Activated CD8-positive, alpha-beta T cell treated with anti-CD3 and anti-CD28 coated beads for 36 hours (primary cell): ENCODE measurements around the gene MYO6. TPM values are rescaled to one million over a fixed set of nuclear protein-coding genes. Genes with fewer than 3 reads are reported as not detected.

ENCODE experiments used
- ATAC-seq: fragments of 200-7000 bp; cut with Tn5 transposase; one replicate; pipeline ENCODE4 v1.10.0; 2021; ENCODE audit warnings: mild to moderate bottlenecking, moderate library complexity
- CTCF ChIA-PET: fragments of 350-600 bp; sonication (Branson Sonifier 250); formaldehyde crosslinking; loops from one replicate; lab custom pipeline; 2021; ENCODE audit warnings: antibody characterized with exemption; lab: Charles Lee
- POLR2A ChIA-PET: fragments of 350-600 bp; sonication (Branson Sonifier 250); formaldehyde crosslinking; loops from one replicate; lab custom pipeline; 2021; ENCODE audit warnings: antibody characterized with exemption; lab: Charles Lee
- DNase-seq: peaks from one replicate; pipeline ENCODE4 v3.0.0-alpha.2; 2020
- H3K27ac Mint-ChIP-seq: one replicate; pipeline ENCODE4 v1.8.0; 2021; ENCODE audit warnings: mild to moderate bottlenecking, mixed read lengths
- H3K27me3 Mint-ChIP-seq: one replicate; pipeline ENCODE4 v1.8.0; 2021; ENCODE audit warnings: mixed read lengths
- H3K36me3 Mint-ChIP-seq: one replicate; pipeline ENCODE4 v1.8.0; 2021; ENCODE audit warnings: low read depth, mixed read lengths
- H3K4me1 Mint-ChIP-seq: one replicate; pipeline ENCODE4 v1.8.0; 2021; ENCODE audit warnings: low read depth, mixed read lengths
- H3K4me3 Mint-ChIP-seq: one replicate; pipeline ENCODE4 v1.8.0; 2021; ENCODE audit warnings: mild to moderate bottlenecking, moderate library complexity, mixed read lengths
- H3K9me3 Mint-ChIP-seq: one replicate; pipeline ENCODE4 v1.8.0; 2021; ENCODE audit warnings: mixed read lengths
- CTCF ChIP-seq: fragments of 200-600 bp; IDR thresholded peaks from one replicate; pipeline ENCODE4 v1.8.0; 2022; ENCODE audit warnings: antibody characterized with exemption, mild to moderate bottlenecking
- intact Hi-C: fragments of 100-400 bp; cut with micrococcal nuclease; formaldehyde crosslinking; loops from one replicate; pipeline ENCODE4 v1.10.0; 2022
- total RNA-seq, 2 experiments: library from RNA; stranded (reverse); gene quantifications; one replicate each; pipeline ENCODE4 v1.2.3, GENCODE V29; 2021

Gene MYO6
- total RNA-seq, 2 experiments from 2014 or later = 1.4 TPM

GRCh38 chr6:75940564-75940963 is 191.5 kb downstream of the MYO6 start:
- intact Hi-C loops = no loop called here
- CTCF ChIA-PET = interaction anchor here (1.2 kb wide), 1 partner anchor 47 kb away, joined by 3 read pairs; no protein-coding TSS in a partner anchor
- Mint-ChIP-seq H3K9me3 (no peaks in the 10 kb centered on the region), H3K4me1 (no peaks in the 10 kb centered on the region), H3K36me3 (no peaks in the 10 kb centered on the region), H3K4me3 (no peak overlapping the region), H3K27me3 (peaks cover 16% of the 10 kb centered on the region), H3K27ac (no peak overlapping the region)
- POLR2A ChIA-PET = no interaction called here
- ATAC-seq (no peak), DNase-seq (no peak)
- TF ChIP-seq CTCF = no peak

DNA sequence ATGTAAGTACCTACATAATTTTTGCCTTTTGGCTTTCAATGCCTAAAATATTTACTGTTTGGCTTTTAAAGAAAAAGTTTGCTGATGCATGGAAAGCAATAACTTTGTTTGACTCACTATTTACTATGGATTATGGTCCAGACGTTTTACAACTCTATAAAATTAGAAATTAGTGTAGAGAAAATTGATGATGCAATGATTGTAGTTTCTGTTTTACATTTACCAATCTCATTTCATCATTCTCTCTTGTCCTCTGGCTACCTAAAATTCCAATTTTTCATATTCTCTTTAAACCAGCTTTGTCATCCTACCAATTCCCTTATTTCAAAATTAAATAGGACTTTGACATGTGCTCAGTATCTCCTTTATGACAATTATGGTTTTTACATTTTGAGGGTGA is 192.5 kb downstream of the MYO6 start:
- H3K9me3 Mint-ChIP-seq = no peaks in the 10 kb centered on the region
- TF ChIP-seq CTCF = no peak
- no peaks in the 10 kb centered on the region for H3K36me3 Mint-ChIP-seq
- peaks cover 9% of the 10 kb centered on the region for H3K27me3 Mint-ChIP-seq
- intact Hi-C loops = no loop called here
- no peak overlapping the region for H3K27ac Mint-ChIP-seq
- no peak overlapping the region for H3K4me3 Mint-ChIP-seq
- ChIA-PET POLR2A (no interaction called here), CTCF (no interaction called here)
- H3K4me1 Mint-ChIP-seq = no peaks in the 10 kb centered on the region
- no peak for DNase-seq
- no peak for ATAC-seq

DNA sequence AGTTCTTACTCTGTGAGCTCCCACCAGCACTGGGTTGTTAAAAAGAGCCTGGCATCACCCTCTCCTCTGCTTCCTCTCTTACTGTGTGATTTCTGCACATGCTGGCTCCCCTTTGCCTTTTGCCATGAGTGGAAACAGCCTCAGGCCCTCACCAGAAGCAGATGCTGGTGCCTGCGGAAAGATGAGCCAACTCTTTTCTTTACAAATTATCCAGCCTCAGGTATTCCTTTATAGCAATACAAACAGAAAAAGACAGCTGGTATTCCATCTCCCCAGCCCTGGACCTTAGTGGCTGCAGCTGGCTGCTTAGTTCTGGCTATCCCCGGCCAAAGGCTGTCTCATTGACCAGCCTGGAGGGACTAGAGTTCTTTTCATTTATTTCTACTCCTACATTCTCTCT is 194.3 kb downstream of the MYO6 start:
- Mint-ChIP-seq H3K4me3 (no peak overlapping the region), H3K9me3 (no peaks in the 10 kb centered on the region), H3K27me3 (peaks cover 7% of the 10 kb centered on the region), H3K4me1 (no peaks in the 10 kb centered on the region), H3K27ac (no peak overlapping the region), H3K36me3 (no peaks in the 10 kb centered on the region)
- no peak for TF ChIP-seq CTCF
- intact Hi-C loops = no loop called here
- ATAC-seq (no peak), DNase-seq (no peak)
- CTCF ChIA-PET = interaction anchor here (1.2 kb wide), 1 partner anchor 10 kb away, joined by 5 read pairs; no protein-coding TSS in a partner anchor
- POLR2A ChIA-PET = interaction anchor here (0.6 kb wide), 1 partner anchor 46 kb away, joined by 3 read pairs; no protein-coding TSS in a partner anchor

- no peak for ATAC-seq
- Mint-ChIP-seq H3K9me3 (no peaks in the 10 kb centered on the region), H3K27me3 (peaks cover 5% of the 10 kb centered on the region), H3K36me3 (no peaks in the 10 kb centered on the region), H3K4me1 (no peaks in the 10 kb centered on the region), H3K4me3 (no peak overlapping the region), H3K27ac (no peak overlapping the region)
- ChIA-PET CTCF (interaction anchor here (1.1 to 2.1 kb wide), 2 partner anchors 12 to 14 kb away, joined by 5 to 10 read pairs; no protein-coding TSS in a partner anchor), POLR2A (interaction anchor here (0.7 kb wide), 1 partner anchor 715 kb away, joined by 4 read pairs; no protein-coding TSS in a partner anchor)
- no peak for DNase-seq
- intact Hi-C loops = no loop called here
- no peak for TF ChIP-seq CTCF
Measured at GRCh38 chr6:75946146-75946831, 197.2 kb downstream of the MYO6 start.

- Mint-ChIP-seq H3K27me3 (peaks cover 5% of the 10 kb centered on the region), H3K27ac (no peak overlapping the region), H3K4me1 (no peaks in the 10 kb centered on the region), H3K36me3 (no peaks in the 10 kb centered on the region), H3K9me3 (no peaks in the 10 kb centered on the region), H3K4me3 (no peak overlapping the region)
- no peak for DNase-seq
- TF ChIP-seq CTCF = no peak
- intact Hi-C loops = no loop called here
- no peak for ATAC-seq
- ChIA-PET CTCF (no interaction called here), POLR2A (no interaction called here)
Measured at GRCh38 chr6:75947935-75948334, 198.9 kb downstream of the MYO6 start.
